HCT116 (cell line): ENCODE results near the gene RRAD.

Experiments
- CEBPB ChIP-seq: IDR thresholded peaks from 2 replicates; pipeline ENCODE4 v1.6.1; 2012; ENCODE audit warnings: low read depth
- EZH2 ChIP-seq: fragments of 200-600 bp; sonication (generic); IDR thresholded peaks from 2 replicates; pipeline ENCODE4 v1.6.1; 2017; ENCODE audit warnings: antibody characterized with exemption, mixed run types
- FOSL1 ChIP-seq: IDR thresholded peaks from 2 replicates; pipeline ENCODE4 v1.6.1; 2012; ENCODE audit warnings: low read depth
- SIN3A ChIP-seq: IDR thresholded peaks from 2 replicates; pipeline ENCODE4 v1.6.1; 2012; ENCODE audit warnings: low read depth
- ZNF274 ChIP-seq: fragments of 200-500 bp; sonication (Bioruptor generic); IDR thresholded peaks from 2 replicates; pipeline ENCODE4 v1.6.1; 2014; ENCODE audit warnings: mild to moderate bottlenecking, low read depth, low read length, inconsistent platforms
- TF ChIP-seq, protein P1 (sequence below): IDR thresholded peaks from 2 replicates; pipeline ENCODE4 v1.6.1; 2011; ENCODE audit warnings: mild to moderate bottlenecking, low read length, moderate library complexity; ENCODE audit not compliant: insufficient replicate concordance; ENCODE audit errors: extremely low read depth

GRCh38 chr16:66930189-66930588 is 4.9 kb upstream of the RRAD start:
- TF ChIP-seq FOSL1 (no peak), EZH2 (no peak), CEBPB (no peak), SIN3A (no peak), ZNF274 (no peak)
- TF ChIP-seq, protein P1, sequence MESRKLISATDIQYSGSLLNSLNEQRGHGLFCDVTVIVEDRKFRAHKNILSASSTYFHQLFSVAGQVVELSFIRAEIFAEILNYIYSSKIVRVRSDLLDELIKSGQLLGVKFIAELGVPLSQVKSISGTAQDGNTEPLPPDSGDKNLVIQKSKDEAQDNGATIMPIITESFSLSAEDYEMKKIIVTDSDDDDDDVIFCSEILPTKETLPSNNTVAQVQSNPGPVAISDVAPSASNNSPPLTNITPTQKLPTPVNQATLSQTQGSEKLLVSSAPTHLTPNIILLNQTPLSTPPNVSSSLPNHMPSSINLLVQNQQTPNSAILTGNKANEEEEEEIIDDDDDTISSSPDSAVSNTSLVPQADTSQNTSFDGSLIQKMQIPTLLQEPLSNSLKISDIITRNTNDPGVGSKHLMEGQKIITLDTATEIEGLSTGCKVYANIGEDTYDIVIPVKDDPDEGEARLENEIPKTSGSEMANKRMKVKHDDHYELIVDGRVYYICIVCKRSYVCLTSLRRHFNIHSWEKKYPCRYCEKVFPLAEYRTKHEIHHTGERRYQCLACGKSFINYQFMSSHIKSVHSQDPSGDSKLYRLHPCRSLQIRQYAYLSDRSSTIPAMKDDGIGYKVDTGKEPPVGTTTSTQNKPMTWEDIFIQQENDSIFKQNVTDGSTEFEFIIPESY, result no peak
